ENCODE data around the gene BAIAP2. TPM values are rescaled to one million over a fixed set of nuclear protein-coding genes. Genes with fewer than 3 reads are reported as not detected.

Gene BAIAP2
- total RNA-seq, 1 experiment from 2014 or later: 58.0 TPM

GRCh38 chr17:81124377-81124776 is 89.4 kb downstream of the BAIAP2 start:
- CTCF ChIA-PET: no interaction called here
- Mint-ChIP-seq H3K4me3 (ENCODE audit: low read depth, unreplicated experiment) (no peak overlapping the region), H3K27me3 (ENCODE audit: unreplicated experiment) (no peaks in the 10 kb centered on the region), H3K27ac (ENCODE audit: unreplicated experiment) (no peak overlapping the region), H3K4me1 (ENCODE audit: low read depth, unreplicated experiment) (no peaks in the 10 kb centered on the region), H3K9me3 (ENCODE audit: low read depth, unreplicated experiment) (no peaks in the 10 kb centered on the region), H3K36me3 (ENCODE audit: insufficient read depth, unreplicated experiment) (peaks cover 6% of the 10 kb centered on the region)
- BruUV-seq (replicated peaks): no TSS peak
- TF ChIP-seq, protein P1, sequence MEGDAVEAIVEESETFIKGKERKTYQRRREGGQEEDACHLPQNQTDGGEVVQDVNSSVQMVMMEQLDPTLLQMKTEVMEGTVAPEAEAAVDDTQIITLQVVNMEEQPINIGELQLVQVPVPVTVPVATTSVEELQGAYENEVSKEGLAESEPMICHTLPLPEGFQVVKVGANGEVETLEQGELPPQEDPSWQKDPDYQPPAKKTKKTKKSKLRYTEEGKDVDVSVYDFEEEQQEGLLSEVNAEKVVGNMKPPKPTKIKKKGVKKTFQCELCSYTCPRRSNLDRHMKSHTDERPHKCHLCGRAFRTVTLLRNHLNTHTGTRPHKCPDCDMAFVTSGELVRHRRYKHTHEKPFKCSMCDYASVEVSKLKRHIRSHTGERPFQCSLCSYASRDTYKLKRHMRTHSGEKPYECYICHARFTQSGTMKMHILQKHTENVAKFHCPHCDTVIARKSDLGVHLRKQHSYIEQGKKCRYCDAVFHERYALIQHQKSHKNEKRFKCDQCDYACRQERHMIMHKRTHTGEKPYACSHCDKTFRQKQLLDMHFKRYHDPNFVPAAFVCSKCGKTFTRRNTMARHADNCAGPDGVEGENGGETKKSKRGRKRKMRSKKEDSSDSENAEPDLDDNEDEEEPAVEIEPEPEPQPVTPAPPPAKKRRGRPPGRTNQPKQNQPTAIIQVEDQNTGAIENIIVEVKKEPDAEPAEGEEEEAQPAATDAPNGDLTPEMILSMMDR (IDR thresholded peaks at IDR 0.05; ENCODE audit: unreplicated experiment): no peak
- no peak for DNase-seq
- intact Hi-C loops (cut with micrococcal nuclease; ENCODE audit: unreplicated experiment): no loop called here

DNA sequence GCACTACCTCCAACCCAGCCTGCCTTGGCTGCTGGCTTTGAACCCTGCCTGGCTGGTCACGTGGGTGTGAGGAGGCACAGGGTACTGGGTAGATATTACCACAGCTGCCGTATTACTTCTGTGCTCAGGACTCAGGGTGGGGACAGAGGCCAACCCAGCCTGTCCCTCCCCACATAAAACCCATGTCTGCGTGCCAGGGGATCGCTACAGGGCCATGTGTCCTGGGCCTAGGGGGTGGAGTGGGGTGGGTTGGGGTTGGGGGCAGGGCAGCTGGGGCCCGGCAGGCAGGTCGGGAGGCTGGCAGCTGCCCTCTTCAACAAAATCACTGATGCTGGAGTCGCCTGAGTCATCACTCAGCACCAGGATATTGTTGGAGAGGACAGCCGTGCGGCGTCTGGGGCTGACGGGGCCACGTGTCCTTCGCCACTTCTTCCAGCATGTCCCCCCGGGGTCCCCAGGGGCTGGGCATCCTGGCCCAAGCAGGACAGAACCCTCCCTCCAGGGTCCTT is 90.7 kb downstream of the BAIAP2 start:
- intact Hi-C loops (cut with micrococcal nuclease; ENCODE audit: unreplicated experiment): no loop called here
- DNase-seq: no peak
- CTCF ChIA-PET: no interaction called here

GRCh38 chr17:81126281-81127132 is 91.6 kb downstream of the BAIAP2 start:
- TF ChIP-seq, protein P1 (IDR thresholded peaks at IDR 0.05; ENCODE audit: unreplicated experiment): no peak
- CTCF ChIA-PET: no interaction called here
- no TSS peak for BruUV-seq (replicated peaks)
- Mint-ChIP-seq H3K4me1 (ENCODE audit: low read depth, unreplicated experiment) (no peaks in the 10 kb centered on the region), H3K27me3 (ENCODE audit: unreplicated experiment) (no peaks in the 10 kb centered on the region), H3K36me3 (ENCODE audit: insufficient read depth, unreplicated experiment) (no peaks in the 10 kb centered on the region), H3K9me3 (ENCODE audit: low read depth, unreplicated experiment) (no peaks in the 10 kb centered on the region), H3K4me3 (ENCODE audit: low read depth, unreplicated experiment) (no peak overlapping the region), H3K27ac (ENCODE audit: unreplicated experiment) (no peak overlapping the region)
- intact Hi-C loops (cut with micrococcal nuclease; ENCODE audit: unreplicated experiment): no loop called here
- DNase-seq: no peak

More for the DNA sequence above, 90.7 kb downstream of the BAIAP2 start:
- Mint-ChIP-seq H3K27me3 (ENCODE audit: unreplicated experiment) (no peaks in the 10 kb centered on the region), H3K9me3 (ENCODE audit: low read depth, unreplicated experiment) (no peaks in the 10 kb centered on the region), H3K36me3 (ENCODE audit: insufficient read depth, unreplicated experiment) (no peaks in the 10 kb centered on the region), H3K4me1 (ENCODE audit: low read depth, unreplicated experiment) (no peaks in the 10 kb centered on the region), H3K27ac (ENCODE audit: unreplicated experiment) (no peak overlapping the region), H3K4me3 (ENCODE audit: low read depth, unreplicated experiment) (no peak overlapping the region)
- TF ChIP-seq, protein P1 (IDR thresholded peaks at IDR 0.05; ENCODE audit: unreplicated experiment): no peak
- no TSS peak for BruUV-seq (replicated peaks)

DNA sequence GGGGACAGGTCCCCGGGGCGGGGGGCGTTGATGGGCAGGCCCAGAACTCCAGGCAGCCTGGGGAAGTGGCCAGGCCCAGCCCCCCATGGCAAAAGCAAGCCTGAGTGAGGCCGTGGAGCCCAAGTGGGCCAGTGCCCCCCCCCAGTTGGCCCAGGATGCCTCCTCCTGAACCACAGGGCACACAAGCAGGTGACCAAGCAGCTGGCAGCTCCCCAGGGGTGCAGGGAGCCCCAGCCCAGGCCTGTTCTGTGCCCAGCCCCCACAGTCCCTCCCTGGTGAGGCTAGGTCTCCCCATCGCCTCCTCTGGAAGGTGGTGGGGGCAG is 92.1 kb downstream of the BAIAP2 start:
- CTCF ChIA-PET: no interaction called here
- intact Hi-C loops (cut with micrococcal nuclease; ENCODE audit: unreplicated experiment): no loop called here
- H3K9me3 Mint-ChIP-seq (ENCODE audit: low read depth, unreplicated experiment): no peaks in the 10 kb centered on the region
- TF ChIP-seq, protein P1 (IDR thresholded peaks at IDR 0.05; ENCODE audit: unreplicated experiment): no peak
- no TSS peak for BruUV-seq (replicated peaks)
- no peak overlapping the region for H3K27ac Mint-ChIP-seq (ENCODE audit: unreplicated experiment)
- no peak overlapping the region for H3K4me3 Mint-ChIP-seq (ENCODE audit: low read depth, unreplicated experiment)
- H3K27me3 Mint-ChIP-seq (ENCODE audit: unreplicated experiment): no peaks in the 10 kb centered on the region
- H3K4me1 Mint-ChIP-seq (ENCODE audit: low read depth, unreplicated experiment): no peaks in the 10 kb centered on the region
- DNase-seq: no peak
- no peaks in the 10 kb centered on the region for H3K36me3 Mint-ChIP-seq (ENCODE audit: insufficient read depth, unreplicated experiment)
